H1 (cell line): ENCODE data around the gene ATF7. TPM values are rescaled to one million over a fixed set of nuclear protein-coding genes. Genes with fewer than 3 reads are reported as not detected.

Experiments
- CTCF ChIA-PET: fragments of 300-600 bp; sonication (Branson Sonifier 250); formaldehyde crosslinking; loops from one replicate; lab custom pipeline; 2021; ENCODE audit not compliant: partially characterized antibody; lab: Charles Lee
- POLR2A ChIA-PET: fragments of 300-600 bp; sonication (Branson Sonifier 250); formaldehyde crosslinking; loops from one replicate; lab custom pipeline; 2021; ENCODE audit warnings: inconsistent platforms; ENCODE audit not compliant: partially characterized antibody; lab: Charles Lee
- DNase-seq, 2 experiments: peaks; one replicate each; pipeline versions ENCODE4 v3.0.0 to v3.0.0-alpha.2; 2010 to 2022; ENCODE audit warnings: low spot score in 2 of 2, low read depth in 1 of 2, mixed read lengths in 1 of 2
- FAIRE-seq: peaks from 2 replicates; lab custom pipeline; 2011; peaks lifted over from hg19 to GRCh38; lab: Jason Lieb, UNC
- H2AFZ ChIP-seq: 2 replicates; pipeline ENCODE4 v1.8.1; 2012; ENCODE audit warnings: low read length, inconsistent platforms
- H2AK5ac ChIP-seq: 2 replicates; pipeline ENCODE4 v1.6.1; 2013; ENCODE audit warnings: low read depth, low read length
- H2BK120ac ChIP-seq: replicated peaks from 2 replicates; pipeline ENCODE3; 2013; ENCODE audit warnings: low read depth, low read length, inconsistent platforms
- H2BK12ac ChIP-seq: 2 replicates; pipeline ENCODE4 v1.6.1; 2013; ENCODE audit warnings: low read depth, low read length
- H2BK15ac ChIP-seq: 2 replicates; pipeline ENCODE4 v1.6.1; 2013; ENCODE audit warnings: low read length
- H2BK20ac ChIP-seq: 2 replicates; pipeline ENCODE4 v1.6.1; 2013; ENCODE audit warnings: low read length
- H2BK5ac ChIP-seq: 2 replicates; pipeline ENCODE4 v1.6.1; 2013; ENCODE audit warnings: low read depth, low read length
- H3K14ac ChIP-seq: 2 replicates; pipeline ENCODE4 v1.6.1; 2013; ENCODE audit warnings: inconsistent platforms; ENCODE audit not compliant: insufficient read length
- H3K18ac ChIP-seq: 2 replicates; pipeline ENCODE4 v1.6.1; 2013; ENCODE audit warnings: low read length; ENCODE audit errors: extremely low read depth
- H3K23ac ChIP-seq: 2 replicates; pipeline ENCODE4 v1.6.1; 2013; ENCODE audit warnings: inconsistent platforms; ENCODE audit not compliant: insufficient read length
- H3K23me2 ChIP-seq: 2 replicates; pipeline ENCODE4 v1.6.1; 2013; ENCODE audit warnings: low read depth, low read length
- H3K27ac ChIP-seq: 2 replicates; pipeline ENCODE4 v1.6.1; 2011; ENCODE audit warnings: low read depth, low read length, inconsistent platforms
- H3K27me3 ChIP-seq, 4 experiments: replicated peaks in 1 of 4; 1 replicate in 1 of 4; 2 replicates in 3 of 4; pipeline versions ENCODE4 v1.6.1 to v1.8.1; 2011 to 2013; ENCODE audit warnings: low read length in 3 of 4, mild to moderate bottlenecking in 3 of 4, inconsistent platforms in 2 of 4, mixed read lengths in 2 of 4, moderate library complexity in 1 of 4; ENCODE audit not compliant: control insufficient read depth in 3 of 4, insufficient read depth in 3 of 4; ENCODE audit errors: extremely low read depth in 1 of 4
- H3K36me3 ChIP-seq, 4 experiments: 2 replicates each; pipeline versions ENCODE4 v1.6.1 to v1.8.1; 2011 to 2013; ENCODE audit warnings: mild to moderate bottlenecking in 4 of 4, low read length in 3 of 4, moderate library complexity in 2 of 4, control low read depth in 1 of 4, inconsistent platforms in 1 of 4; ENCODE audit not compliant: insufficient read depth in 4 of 4, control insufficient read depth in 2 of 4
- H3K4ac ChIP-seq: replicated peaks from 2 replicates; pipeline ENCODE3; 2013; ENCODE audit warnings: low read length, low read depth, mixed read lengths, inconsistent platforms; ENCODE audit not compliant: insufficient read length
- H3K4me1 ChIP-seq, 4 experiments: replicated peaks in 1 of 4; 1 replicate in 1 of 4; 2 replicates in 3 of 4; pipeline versions ENCODE4 v1.6.1 to v1.8.1; 2011 to 2013; ENCODE audit warnings: low read length in 3 of 4, inconsistent platforms in 2 of 4, mixed read lengths in 1 of 4; ENCODE audit not compliant: insufficient read depth in 4 of 4, control insufficient read depth in 3 of 4
- H3K4me2 ChIP-seq, 2 experiments: 2 replicates each; pipeline versions ENCODE4 v1.6.1 to v1.8.1; 2011 to 2013; ENCODE audit warnings: low read depth in 2 of 2, low read length in 2 of 2, control low read depth in 1 of 2, inconsistent platforms in 1 of 2, mild to moderate bottlenecking in 1 of 2; ENCODE audit not compliant: insufficient read depth in 1 of 2
- H3K4me3 ChIP-seq, 4 experiments: fragments of 200-600, 300-600 bp in 1 of 4; sonication (generic), shearing (Covaris generic), sonication (Bioruptor Twin) in 1 of 4; 2 replicates each; pipeline versions ENCODE4 v1.5.1 to v1.8.1; 2011 to 2016; ENCODE audit warnings: low read length in 4 of 4, low read depth in 3 of 4, control low read depth in 2 of 4, inconsistent platforms in 2 of 4, mild to moderate bottlenecking in 2 of 4, mixed read lengths in 1 of 4, moderate library complexity in 1 of 4; ENCODE audit not compliant: insufficient read depth in 2 of 4; ENCODE audit errors: extremely low read depth in 1 of 4
- H3K56ac ChIP-seq: replicated peaks from 2 replicates; pipeline ENCODE3; 2013; ENCODE audit warnings: low read depth, mild to moderate bottlenecking, mixed read lengths, low read length, inconsistent platforms; ENCODE audit not compliant: insufficient read length
- H3K79me1 ChIP-seq: 2 replicates; pipeline ENCODE4 v1.6.1; 2013; ENCODE audit warnings: low read depth, low read length, control low read depth
- H3K79me2 ChIP-seq, 2 experiments: 2 replicates each; pipeline versions ENCODE4 v1.6.1 to v1.8.1; 2012 to 2013; ENCODE audit warnings: low read length in 2 of 2, mild to moderate bottlenecking in 2 of 2, inconsistent platforms in 1 of 2; ENCODE audit not compliant: insufficient read depth in 2 of 2, control insufficient read depth in 1 of 2
- H3K9ac ChIP-seq, 4 experiments: replicated peaks in 1 of 4; 1 replicate in 1 of 4; 2 replicates in 3 of 4; pipeline versions ENCODE4 v1.6.1 to v1.8.1; 2011 to 2013; ENCODE audit warnings: low read depth in 3 of 4, low read length in 3 of 4, control low read depth in 2 of 4, mild to moderate bottlenecking in 2 of 4, moderate library complexity in 2 of 4, inconsistent platforms in 1 of 4; ENCODE audit errors: extremely low read depth in 1 of 4
- H3K9me3 ChIP-seq, 2 experiments: 2 replicates each; pipeline versions ENCODE4 v1.6.1 to v1.8.1; 2012 to 2013; ENCODE audit warnings: mild to moderate bottlenecking in 2 of 2, moderate library complexity in 2 of 2, control low read depth in 1 of 2, inconsistent platforms in 1 of 2, low read depth in 1 of 2, low read length in 1 of 2, mixed read lengths in 1 of 2; ENCODE audit not compliant: insufficient read depth in 2 of 2
- H4K20me1 ChIP-seq, 2 experiments: replicated peaks in 1 of 2; 2 replicates each; pipeline versions ENCODE3 to v1.8.1; 2011 to 2013; ENCODE audit warnings: inconsistent platforms in 2 of 2, low read length in 2 of 2, mild to moderate bottlenecking in 1 of 2; ENCODE audit not compliant: insufficient read depth in 2 of 2, control insufficient read depth in 1 of 2
- H4K5ac ChIP-seq: 2 replicates; pipeline ENCODE4 v1.6.1; 2013; ENCODE audit warnings: low read length, low read depth, mixed read lengths, inconsistent platforms; ENCODE audit not compliant: insufficient read length
- H4K8ac ChIP-seq: 2 replicates; pipeline ENCODE4 v1.8.0; 2013; ENCODE audit warnings: mild to moderate bottlenecking, moderate library complexity, low read length, inconsistent platforms; ENCODE audit not compliant: insufficient read depth; ENCODE audit errors: extremely low read depth
- H4K91ac ChIP-seq: replicated peaks from 2 replicates; pipeline ENCODE3; 2013; ENCODE audit warnings: low read length, mixed read lengths, inconsistent platforms; ENCODE audit not compliant: insufficient read length
- EZH2 ChIP-seq: fragments of 200-600 bp; sonication (generic); IDR thresholded peaks from 2 replicates; pipeline ENCODE4 v1.7.1; 2012; ENCODE audit warnings: low read depth, mild to moderate bottlenecking, moderate library complexity, low read length, inconsistent platforms; ENCODE audit not compliant: severe bottlenecking
- JUN ChIP-seq: IDR thresholded peaks from 2 replicates; pipeline ENCODE4 v1.6.1; 2011; ENCODE audit warnings: low read depth, mild to moderate bottlenecking, improper control_type of control experiment, low read length
- TCF12 ChIP-seq: IDR thresholded peaks from 2 replicates; pipeline ENCODE4 v1.6.1; 2011; ENCODE audit warnings: low read depth, mild to moderate bottlenecking, low read length
- WGBS, 2 experiments: shearing (Covaris generic) in 1 of 2; methylation state at CpG; one replicate each; pipeline versions ENCODE4 v1.1.6 to v1.1.7; 2013 to 2015; ENCODE audit warnings: low lambda C conversion rate in 2 of 2, mixed read lengths in 2 of 2, inconsistent platforms in 1 of 2, low coverage in 1 of 2, missing lambda C conversion rate in 1 of 2; ENCODE audit not compliant: insufficient replicate concordance in 2 of 2, insufficient coverage in 1 of 2, insufficient read length in 1 of 2; ENCODE audit errors: extremely low coverage in 1 of 2, missing lambda C conversion rate in 1 of 2; 5-methylcytosine and 5-hydroxymethylcytosine counted together
- polyA plus RNA-seq, 7 experiments: library from polyadenylated mRNA; depleted of rRNA in 3 of 7; stranded (reverse) in 5 of 7; unstranded in 2 of 7; fragments of >200 nt in 5 of 7; fragments of 200-250 nt in 2 of 7; gene quantifications; 1 replicate in 5 of 7; 2 replicates in 1 of 7; 4 replicates in 1 of 7; pipeline versions ENCODE4 v1.2.1 to v1.2.3, GENCODE V29; 2011 to 2013; ENCODE audit warnings: missing spikeins in 2 of 7, mixed read lengths in 2 of 7
- total RNA-seq: library from RNA; stranded (reverse); fragmentation: NEBNext Ultra II Directional; extraction: Animal tissue kit (Norgen Biotek cat#: 25700); gene quantifications from 2 replicates; pipeline ENCODE4 v1.2.1, GENCODE V29; 2021

ATF7 gene
- total and polyA plus RNA-seq, 2 of the 8 experiments (the other 6 are each of a cell fraction or from before 2014, with no cell fraction given) = 10.1 to 16.6 TPM

DNA sequence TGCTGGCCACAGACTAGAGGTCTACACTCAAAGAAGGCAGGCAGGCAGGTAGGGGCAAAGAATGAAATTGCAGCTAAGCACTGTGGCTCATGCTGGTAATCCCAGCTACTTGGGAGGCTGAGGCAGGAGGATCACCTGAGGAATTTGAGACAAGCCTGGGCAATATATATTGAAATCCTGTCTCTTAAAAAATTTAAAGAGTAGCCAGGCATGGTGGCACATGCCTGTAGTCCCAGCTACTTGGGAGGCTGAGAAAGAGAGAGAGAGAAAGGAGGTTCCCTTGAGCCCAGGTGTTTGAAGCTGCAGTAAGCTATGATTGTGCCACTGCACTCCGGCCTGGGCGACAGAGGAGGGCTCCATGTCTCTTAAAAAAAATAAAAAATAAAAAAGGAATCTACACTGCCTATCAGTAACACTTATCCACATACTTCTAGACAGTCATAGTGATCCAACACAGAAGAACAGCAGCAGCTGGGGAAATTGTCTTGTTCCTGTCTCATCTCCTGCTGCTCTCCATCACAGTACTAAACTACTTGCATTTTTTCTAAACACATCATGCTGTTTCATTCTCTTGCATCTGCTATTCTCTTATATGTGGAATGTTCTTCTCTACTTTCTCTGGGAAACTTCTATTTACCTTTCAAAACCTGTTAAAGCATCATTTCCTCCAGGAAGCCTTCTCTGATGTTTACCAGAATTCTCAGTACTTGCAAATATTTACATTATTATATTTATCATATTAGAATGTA, 57.2 kb downstream of the ATF7 start:
- peak overlapping the region; percentile 62; the same call in 1 of the 2 replicates for H3K18ac ChIP-seq
- no peak overlapping the region for H2BK120ac ChIP-seq
- H4K8ac ChIP-seq = no peak overlapping the region
- no peaks in the 10 kb centered on the region for H3K36me3 ChIP-seq
- H4K91ac ChIP-seq = no peak overlapping the region
- no peak overlapping the region; the same call in 1 of the 2 replicates for H2BK12ac ChIP-seq
- ChIA-PET POLR2A (interaction anchor here (0.6 to 1.7 kb wide), 5 partner anchors 20 to 107 kb away, joined by 3 to 5 read pairs (median 3); partner anchors contain the start of gene ATP5MC2), CTCF (interaction anchor here (0.6 to 2.2 kb wide), 7 partner anchors 25 to 564 kb away, joined by 3 to 8 read pairs (median 5); partner anchors contain the start of gene ATP5MC2)
- no peak overlapping the region for H3K23ac ChIP-seq
- H4K20me1 ChIP-seq = no peaks in the 10 kb centered on the region
- no peak overlapping the region for H3K27ac ChIP-seq
- FAIRE-seq (no peak), DNase-seq (peak in 1 of 2 experiments; percentile 3)
- H3K56ac ChIP-seq = no peak overlapping the region
- H3K9me3 ChIP-seq = no peaks in the 10 kb centered on the region
- H2AK5ac ChIP-seq = no peak overlapping the region
- peak overlapping the region; percentile 45; the same call in 1 of the 2 replicates for H2BK5ac ChIP-seq
- H3K23me2 ChIP-seq = no peaks in the 10 kb centered on the region
- no peaks in the 10 kb centered on the region for H3K79me1 ChIP-seq
- no peaks in the 10 kb centered on the region for H3K27me3 ChIP-seq
- H4K5ac ChIP-seq = no peak overlapping the region
- no peak overlapping the region for H3K9ac ChIP-seq
- H3K79me2 ChIP-seq = no peaks in the 10 kb centered on the region
- no peak overlapping the region for H2BK20ac ChIP-seq
- 67% methylated on average over 2 of the region's 2 CpGs; no CpG with 5 or more reads in 1 of the 2 experiments for WGBS, 2 experiments
- no peak overlapping the region for H2BK15ac ChIP-seq
- H3K14ac ChIP-seq = no peak overlapping the region
- H2AFZ ChIP-seq = no peak overlapping the region
- peak overlapping the region; percentile 10 to 18; a peak in 2 of 4 replicates for H3K4me2 ChIP-seq
- H3K4ac ChIP-seq = no peak overlapping the region
- peaks cover 0 to 10% (median 1%) of the 10 kb centered on the region in 4 experiments; a peak in 5 of 7 replicates for H3K4me1 ChIP-seq
- H3K4me3 ChIP-seq = no peak overlapping the region
- TF ChIP-seq EZH2 (no peak), TCF12 (0 out of 2 replicates have a peak, but pooled peaks have one; percentile 16), JUN (no peak)
